Thymus (tissue), 11 donors: ENCODE results near the gene TRIM14. TPM values are rescaled to one million over a fixed set of nuclear protein-coding genes. Genes with fewer than 3 reads are reported as not detected.

Source experiments
- DNase-seq, 9 donors: peaks; one replicate each; pipeline ENCODE4 v3.0.0-alpha.2; 2013; ENCODE audit warnings: low spot score in 9 of 9, low read depth in 6 of 9, missing footprints in 1 of 9
- H3K27ac ChIP-seq, 2 donors: one replicate each; pipeline ENCODE4 v1.5.1; 2013; ENCODE audit warnings: control low read depth in 1 of 2, low read depth in 1 of 2, low read length in 1 of 2, mild to moderate bottlenecking in 1 of 2, moderate library complexity in 1 of 2
- H3K27me3 ChIP-seq, 2 donors: one replicate each; pipeline ENCODE4 v1.5.1; 2013; ENCODE audit warnings: low read length in 1 of 2; ENCODE audit not compliant: control insufficient read depth in 2 of 2, insufficient read depth in 1 of 2
- H3K36me3 ChIP-seq, 2 donors: one replicate each; pipeline ENCODE4 v1.5.1; 2013; ENCODE audit warnings: low read length in 1 of 2, mild to moderate bottlenecking in 1 of 2, moderate library complexity in 1 of 2; ENCODE audit not compliant: control insufficient read depth in 2 of 2, insufficient read depth in 2 of 2
- H3K4me1 ChIP-seq, 2 donors: one replicate each; pipeline ENCODE4 v1.5.1; 2013; ENCODE audit warnings: low read length in 2 of 2; ENCODE audit not compliant: control insufficient read depth in 2 of 2, insufficient read depth in 2 of 2
- H3K4me3 ChIP-seq, 2 donors: one replicate each; pipeline ENCODE4 v1.5.1; 2013; ENCODE audit warnings: low read length in 2 of 2, control low read depth in 1 of 2, mild to moderate bottlenecking in 1 of 2
- H3K9me3 ChIP-seq, 2 donors: one replicate each; pipeline ENCODE4 v1.5.1; 2013; ENCODE audit warnings: low read length in 1 of 2, mild to moderate bottlenecking in 1 of 2; ENCODE audit not compliant: control insufficient read depth in 2 of 2, insufficient read depth in 1 of 2
- WGBS: extraction: QIAGEN DNeasy Blood & Tissue Kit; methylation state at CpG from one replicate; pipeline ENCODE4 v1.1.7; 2013; 5-methylcytosine and 5-hydroxymethylcytosine counted together
- polyA plus RNA-seq: library from polyadenylated mRNA; stranded (reverse); fragments of 200-250 nt; gene quantifications from one replicate; pipeline ENCODE4 v1.2.3, GENCODE V29; 2013
- total RNA-seq: library from RNA; stranded (reverse); fragments of 120-200 nt; gene quantifications from one replicate; pipeline ENCODE4 v1.2.4, GENCODE V29; 2013
- donor health status: healthy.

Gene TRIM14
- total and polyA plus RNA-seq, 2 donors: 12.7 to 16.4 TPM

DNA sequence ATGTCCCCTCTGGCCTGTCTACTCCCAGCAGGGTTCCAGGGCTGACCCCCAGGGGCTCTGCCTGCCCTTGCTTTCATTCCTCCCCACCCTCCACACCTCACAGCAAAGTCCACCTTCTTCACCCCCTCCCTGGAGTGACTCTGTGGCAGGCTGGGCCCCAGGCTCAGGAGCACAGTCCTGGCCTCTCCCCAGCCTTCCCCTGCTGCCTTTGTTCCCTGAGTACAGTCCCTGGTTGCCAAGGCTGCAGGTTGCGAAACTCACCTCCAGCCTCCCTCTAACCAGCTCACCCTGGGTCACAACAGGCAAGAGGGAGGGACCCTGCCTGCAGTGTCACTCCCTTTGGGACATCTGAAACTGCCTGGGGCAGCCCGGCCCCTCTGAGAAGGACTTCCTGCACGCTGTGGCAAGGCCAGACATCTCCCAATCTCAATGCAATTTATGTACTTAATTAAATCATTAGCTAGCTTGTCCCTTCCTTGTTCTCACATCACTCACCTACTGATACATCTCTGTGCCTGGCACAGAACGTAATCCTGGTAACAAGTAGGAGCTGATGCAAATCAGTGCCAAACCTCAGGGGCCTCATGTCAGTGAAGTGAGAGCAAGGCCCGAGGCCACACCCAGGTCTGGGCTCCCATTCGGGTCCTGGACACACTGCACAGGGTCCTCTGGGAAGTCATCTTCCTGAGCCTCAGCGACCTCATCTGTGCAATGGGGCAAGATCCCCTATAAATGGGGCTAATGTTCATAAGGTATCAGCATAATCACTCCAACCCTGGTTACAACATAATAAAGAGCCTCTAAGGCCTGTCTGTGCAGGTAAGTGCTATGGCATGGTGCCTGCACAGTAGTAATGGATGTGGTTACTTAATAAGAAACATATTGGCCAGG, 27.3 kb upstream of the TRIM14 start:
- H3K36me3 ChIP-seq: no peaks in the 10 kb centered on the region
- H3K9me3 ChIP-seq: no peaks in the 10 kb centered on the region
- 91% methylated on average over 7 of the region's 7 CpGs for WGBS
- H3K27ac ChIP-seq: peak overlapping the region; percentile 47 to 67
- no peaks in the 10 kb centered on the region for H3K27me3 ChIP-seq
- no peak for DNase-seq
- peaks cover 0 to 3% of the 10 kb centered on the region in 2 donors for H3K4me1 ChIP-seq
- no peak overlapping the region for H3K4me3 ChIP-seq

DNA sequence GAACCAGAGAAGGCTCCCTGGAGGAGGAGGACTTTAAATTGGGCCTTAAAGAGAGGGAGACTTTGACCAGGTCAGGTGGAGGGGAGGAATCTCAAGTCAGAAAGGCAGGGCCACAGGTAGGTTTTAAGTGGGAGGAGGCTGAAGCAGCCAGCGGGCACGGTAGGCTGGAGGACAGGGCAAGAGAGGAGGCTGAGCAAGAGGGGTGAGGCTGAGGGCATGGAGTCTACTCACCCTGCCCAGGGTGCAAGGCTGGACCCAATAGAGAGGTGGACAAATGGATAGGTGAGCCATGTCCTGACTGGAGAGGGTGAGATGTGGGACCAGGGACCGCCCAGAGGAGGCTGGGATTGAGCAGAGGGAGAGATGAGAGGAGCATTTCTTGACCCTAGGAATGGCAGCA, 25.6 kb upstream of the TRIM14 start:
- Histone ChIP-seq H3K27me3 (no peaks in the 10 kb centered on the region), H3K4me3 (no peak overlapping the region), H3K9me3 (no peaks in the 10 kb centered on the region), H3K4me1 (peaks cover 0 to 3% of the 10 kb centered on the region in 2 donors), H3K27ac (no peak overlapping the region), H3K36me3 (no peaks in the 10 kb centered on the region)
- DNase-seq: no peak
- WGBS: 97% methylated on average over 3 of the region's 3 CpGs

DNA sequence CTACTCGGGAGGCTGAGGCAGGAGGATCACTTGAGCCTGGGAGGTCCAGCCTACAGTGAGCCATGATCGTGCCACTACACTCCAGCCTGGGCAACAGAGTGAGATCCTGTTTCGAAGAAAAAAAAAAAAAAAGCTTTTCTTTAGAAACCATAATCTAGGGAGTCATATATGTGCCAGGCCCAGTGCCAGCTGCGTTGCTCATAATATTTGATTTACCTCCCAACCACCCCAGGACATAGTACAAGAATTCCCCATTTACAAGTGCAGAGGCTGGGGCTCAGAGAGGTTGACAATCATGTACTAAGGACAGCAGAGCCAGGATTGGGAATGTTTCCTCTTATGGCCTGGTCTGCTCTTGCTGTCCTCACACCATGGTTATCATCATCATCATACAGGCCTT, 25.1 kb upstream of the TRIM14 start:
- Histone ChIP-seq H3K4me1 (peaks cover 0 to 3% of the 10 kb centered on the region in 2 donors), H3K27ac (no peak overlapping the region), H3K36me3 (no peaks in the 10 kb centered on the region), H3K27me3 (no peaks in the 10 kb centered on the region), H3K4me3 (no peak overlapping the region), H3K9me3 (no peaks in the 10 kb centered on the region)
- over 99% methylated on average over 4 of the region's 4 CpGs for WGBS
- no peak for DNase-seq

GRCh38 chr9:98142925-98143481, 24.0 kb upstream of the TRIM14 start:
- no peak for DNase-seq
- WGBS: 98% methylated on average over 8 of the region's 8 CpGs
- H3K27me3 ChIP-seq: no peaks in the 10 kb centered on the region
- H3K9me3 ChIP-seq: no peaks in the 10 kb centered on the region
- H3K4me3 ChIP-seq: no peak overlapping the region
- peaks cover 0 to 3% of the 10 kb centered on the region in 2 donors for H3K4me1 ChIP-seq
- H3K36me3 ChIP-seq: no peaks in the 10 kb centered on the region
- no peak overlapping the region for H3K27ac ChIP-seq

DNA sequence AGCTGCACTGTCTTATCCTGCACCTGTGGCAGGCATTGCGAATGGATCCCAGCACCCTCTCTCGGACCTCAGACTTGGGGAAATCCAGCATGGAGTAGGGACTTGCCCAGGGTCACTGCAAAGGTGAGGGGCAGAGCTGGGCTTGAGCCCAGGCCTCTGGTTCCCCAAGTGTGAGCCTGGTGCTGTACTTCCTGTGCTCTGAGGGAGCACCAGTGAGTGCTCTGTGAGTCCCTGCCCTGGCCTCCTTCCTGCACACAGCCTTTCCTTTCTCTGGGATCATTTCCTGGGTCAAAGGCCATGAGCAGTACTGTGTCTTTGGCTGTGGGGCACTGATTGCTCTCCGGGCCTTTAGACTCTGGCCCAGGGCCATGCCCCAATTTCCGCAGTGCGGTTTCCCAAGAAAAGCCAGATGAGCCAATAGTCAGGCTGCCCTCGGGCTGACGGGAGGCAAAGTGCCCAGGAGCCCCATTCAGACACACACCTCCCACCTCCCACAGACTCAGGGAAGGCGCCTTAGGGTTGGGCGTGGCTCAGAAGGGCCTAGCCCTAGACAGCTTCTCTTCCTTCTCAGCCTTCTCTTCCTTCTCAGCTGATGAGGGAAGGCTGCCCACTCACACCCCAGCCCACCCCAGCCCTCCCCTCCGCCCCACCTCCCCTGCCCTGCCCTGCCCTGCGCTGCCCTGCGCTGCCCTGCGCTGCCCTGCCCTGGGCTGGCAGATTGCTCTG, 23.3 kb upstream of the TRIM14 start:
- Histone ChIP-seq H3K36me3 (peaks cover 0 to 3% of the 10 kb centered on the region in 2 donors), H3K4me3 (no peak overlapping the region), H3K27ac (no peak overlapping the region), H3K4me1 (peaks cover 0 to 3% of the 10 kb centered on the region in 2 donors), H3K27me3 (no peaks in the 10 kb centered on the region), H3K9me3 (no peaks in the 10 kb centered on the region)
- 97% methylated on average over 13 of the region's 13 CpGs for WGBS
- no peak for DNase-seq

DNA sequence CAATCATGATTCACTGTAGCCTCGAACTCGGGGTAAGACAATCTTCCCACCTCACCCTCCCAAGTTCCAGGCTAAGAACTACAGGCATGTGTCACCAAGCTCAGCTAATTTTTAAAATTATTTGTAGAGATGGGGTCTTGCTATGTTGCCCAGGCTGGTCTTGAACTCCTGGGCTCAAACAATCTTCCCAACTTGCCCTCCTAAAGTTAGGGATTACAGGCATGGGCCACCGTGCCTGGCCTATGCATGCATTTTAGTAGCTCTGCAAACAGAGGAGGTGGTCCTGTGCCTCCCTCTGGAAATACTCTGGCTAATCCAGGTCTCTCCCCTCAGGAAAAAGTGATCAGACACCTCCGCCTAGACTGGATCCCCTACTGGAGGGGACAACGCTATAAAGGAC, 21.5 kb upstream of the TRIM14 start:
- no peaks in the 10 kb centered on the region for H3K9me3 ChIP-seq
- WGBS: 98% methylated on average over 5 of the region's 5 CpGs
- H3K27me3 ChIP-seq: no peaks in the 10 kb centered on the region
- H3K4me1 ChIP-seq: no peaks in the 10 kb centered on the region
- no peak for DNase-seq
- H3K4me3 ChIP-seq: no peak overlapping the region
- H3K27ac ChIP-seq: no peak overlapping the region
- peaks cover 4 to 5% of the 10 kb centered on the region in 2 donors for H3K36me3 ChIP-seq

DNA sequence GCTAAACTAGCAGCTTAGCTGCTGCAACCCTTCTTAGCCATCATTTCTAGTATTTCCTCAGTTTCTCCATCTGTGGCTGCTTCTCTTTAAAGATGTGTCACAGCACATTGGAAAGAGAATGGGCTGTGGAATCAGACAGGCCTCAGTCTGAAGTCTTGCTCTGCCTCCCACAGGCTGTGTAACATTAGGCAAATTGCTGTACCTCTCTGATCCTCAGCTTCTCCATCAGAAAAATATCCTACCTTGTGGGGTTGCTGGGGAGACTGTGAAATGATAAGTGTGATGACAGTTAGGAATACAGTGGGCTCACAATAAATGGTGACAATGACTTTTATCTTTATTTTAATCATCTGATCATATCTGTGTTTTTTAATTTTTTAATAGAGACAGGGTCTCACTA, 17.5 kb upstream of the TRIM14 start:
- Histone ChIP-seq H3K27me3 (no peaks in the 10 kb centered on the region), H3K36me3 (peaks cover 9 to 13% of the 10 kb centered on the region in 2 donors), H3K4me1 (no peaks in the 10 kb centered on the region), H3K4me3 (no peak overlapping the region), H3K9me3 (no peaks in the 10 kb centered on the region), H3K27ac (no peak overlapping the region)
- no peak for DNase-seq

- Histone ChIP-seq H3K36me3 (peaks cover 9 to 17% of the 10 kb centered on the region in 2 donors), H3K27me3 (no peaks in the 10 kb centered on the region), H3K4me1 (no peaks in the 10 kb centered on the region), H3K4me3 (no peak overlapping the region), H3K27ac (no peak overlapping the region), H3K9me3 (no peaks in the 10 kb centered on the region)
- 99% methylated on average over 7 of the region's 7 CpGs for WGBS
- DNase-seq: no peak
Measured at GRCh38 chr9:98135938-98136337, 16.9 kb upstream of the TRIM14 start.

DNA sequence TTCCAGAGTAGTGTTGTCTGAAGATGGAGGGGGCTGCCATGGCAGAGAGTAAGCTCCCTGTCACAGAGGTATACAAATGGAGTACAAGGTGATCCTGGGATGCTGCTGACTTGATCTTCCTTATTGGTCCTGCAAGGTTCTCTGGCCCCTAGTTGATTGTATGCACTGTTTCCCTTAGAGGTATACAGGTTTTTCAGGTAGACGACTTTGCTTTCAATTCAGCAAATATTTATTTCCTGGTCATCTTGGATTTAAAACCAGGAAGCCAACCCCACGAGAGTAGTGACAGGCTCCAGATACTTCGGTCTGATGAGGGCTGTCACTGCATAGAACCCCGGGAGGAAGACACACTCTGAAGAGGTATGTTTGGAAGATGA, 16.5 kb upstream of the TRIM14 start:
- 96% methylated on average over 4 of the region's 4 CpGs for WGBS
- Histone ChIP-seq H3K36me3 (peaks cover 12 to 19% of the 10 kb centered on the region in 2 donors), H3K4me3 (no peak overlapping the region)

More for the DNA sequence above, 16.5 kb upstream of the TRIM14 start:
- H3K9me3 ChIP-seq: no peaks in the 10 kb centered on the region
- H3K27ac ChIP-seq: no peak overlapping the region
- no peaks in the 10 kb centered on the region for H3K4me1 ChIP-seq
- no peak for DNase-seq
- no peaks in the 10 kb centered on the region for H3K27me3 ChIP-seq
